ENCODE data around the gene TMEM132C.

DNA sequence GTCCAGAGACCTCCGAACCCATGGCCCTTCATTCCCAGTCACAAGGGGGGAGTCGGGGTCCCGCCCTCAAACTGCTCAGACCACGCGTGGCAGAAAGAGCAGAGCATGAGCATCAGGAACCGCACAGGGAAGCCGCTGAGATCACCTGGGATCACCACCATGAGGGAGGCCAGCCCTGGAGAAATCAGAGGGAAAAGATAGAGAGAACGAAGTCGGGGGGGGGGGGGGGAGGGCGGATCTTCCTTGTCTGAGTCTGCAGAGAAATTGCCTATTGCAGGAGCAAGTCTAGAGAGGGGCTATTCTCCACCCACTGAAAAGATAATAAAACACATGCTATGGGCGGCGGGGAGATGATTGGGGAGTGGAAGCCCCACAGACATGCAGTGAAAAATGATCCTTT lies 884 bp upstream of the TMEM132C start:
- TF ChIP-seq, protein P1, sequence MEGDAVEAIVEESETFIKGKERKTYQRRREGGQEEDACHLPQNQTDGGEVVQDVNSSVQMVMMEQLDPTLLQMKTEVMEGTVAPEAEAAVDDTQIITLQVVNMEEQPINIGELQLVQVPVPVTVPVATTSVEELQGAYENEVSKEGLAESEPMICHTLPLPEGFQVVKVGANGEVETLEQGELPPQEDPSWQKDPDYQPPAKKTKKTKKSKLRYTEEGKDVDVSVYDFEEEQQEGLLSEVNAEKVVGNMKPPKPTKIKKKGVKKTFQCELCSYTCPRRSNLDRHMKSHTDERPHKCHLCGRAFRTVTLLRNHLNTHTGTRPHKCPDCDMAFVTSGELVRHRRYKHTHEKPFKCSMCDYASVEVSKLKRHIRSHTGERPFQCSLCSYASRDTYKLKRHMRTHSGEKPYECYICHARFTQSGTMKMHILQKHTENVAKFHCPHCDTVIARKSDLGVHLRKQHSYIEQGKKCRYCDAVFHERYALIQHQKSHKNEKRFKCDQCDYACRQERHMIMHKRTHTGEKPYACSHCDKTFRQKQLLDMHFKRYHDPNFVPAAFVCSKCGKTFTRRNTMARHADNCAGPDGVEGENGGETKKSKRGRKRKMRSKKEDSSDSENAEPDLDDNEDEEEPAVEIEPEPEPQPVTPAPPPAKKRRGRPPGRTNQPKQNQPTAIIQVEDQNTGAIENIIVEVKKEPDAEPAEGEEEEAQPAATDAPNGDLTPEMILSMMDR (IDR thresholded peaks at IDR 0.05): no peak
- TF ChIP-seq POLR2A (IDR thresholded peaks at IDR 0.05): no peak
